PC-3 (cell line): Measurements from ENCODE around the gene PAGE2B.

Experiments
- EZH2 ChIP-seq: fragments of 300-600 bp; sonication (generic); IDR thresholded peaks from one replicate; pipeline ENCODE4 v1.6.1; 2017; ENCODE audit warnings: antibody characterized with exemption, mild to moderate bottlenecking, low read length; ENCODE audit not compliant: unreplicated experiment
- TF ChIP-seq, protein P1 (sequence below): fragments of 300-600 bp; sonication (generic); conservative IDR thresholded peaks from 2 replicates; pipeline ENCODE4 v1.5.1; 2017; ENCODE audit warnings: antibody characterized with exemption, low read depth, mild to moderate bottlenecking, low read length

DNA sequence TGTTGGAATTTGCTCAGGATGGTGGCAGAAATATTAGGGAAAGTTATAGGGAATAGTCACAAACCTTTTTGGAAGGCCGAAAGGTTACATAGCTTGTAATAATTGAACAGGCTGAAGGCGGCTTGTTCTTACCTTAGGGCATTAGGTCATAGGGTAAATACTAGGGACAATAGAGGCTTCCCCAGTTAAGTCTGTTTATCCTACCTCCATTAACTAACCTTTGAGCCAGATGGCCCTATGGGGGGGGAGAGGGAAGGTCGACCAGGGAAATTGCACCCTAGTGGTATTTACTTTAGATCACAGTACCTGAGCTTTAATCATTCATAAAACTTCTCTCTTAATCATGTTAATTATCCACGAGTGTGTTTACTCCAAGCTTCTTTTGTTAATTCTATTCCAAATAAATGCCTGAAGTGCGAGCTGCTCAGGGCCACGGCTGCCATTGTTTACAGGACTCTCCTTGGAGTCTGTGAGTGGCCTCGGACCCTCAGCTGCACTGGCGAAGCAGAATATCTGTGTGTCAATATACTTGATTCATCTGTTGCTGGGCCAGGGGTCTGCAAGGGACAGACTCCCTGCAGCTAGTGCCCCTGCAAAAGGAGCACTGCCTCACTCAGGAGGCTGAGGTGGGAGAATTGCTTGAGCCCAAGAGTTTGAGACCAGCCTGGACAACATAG is 36.9 kb downstream of the PAGE2B start:
- TF ChIP-seq, protein P1, sequence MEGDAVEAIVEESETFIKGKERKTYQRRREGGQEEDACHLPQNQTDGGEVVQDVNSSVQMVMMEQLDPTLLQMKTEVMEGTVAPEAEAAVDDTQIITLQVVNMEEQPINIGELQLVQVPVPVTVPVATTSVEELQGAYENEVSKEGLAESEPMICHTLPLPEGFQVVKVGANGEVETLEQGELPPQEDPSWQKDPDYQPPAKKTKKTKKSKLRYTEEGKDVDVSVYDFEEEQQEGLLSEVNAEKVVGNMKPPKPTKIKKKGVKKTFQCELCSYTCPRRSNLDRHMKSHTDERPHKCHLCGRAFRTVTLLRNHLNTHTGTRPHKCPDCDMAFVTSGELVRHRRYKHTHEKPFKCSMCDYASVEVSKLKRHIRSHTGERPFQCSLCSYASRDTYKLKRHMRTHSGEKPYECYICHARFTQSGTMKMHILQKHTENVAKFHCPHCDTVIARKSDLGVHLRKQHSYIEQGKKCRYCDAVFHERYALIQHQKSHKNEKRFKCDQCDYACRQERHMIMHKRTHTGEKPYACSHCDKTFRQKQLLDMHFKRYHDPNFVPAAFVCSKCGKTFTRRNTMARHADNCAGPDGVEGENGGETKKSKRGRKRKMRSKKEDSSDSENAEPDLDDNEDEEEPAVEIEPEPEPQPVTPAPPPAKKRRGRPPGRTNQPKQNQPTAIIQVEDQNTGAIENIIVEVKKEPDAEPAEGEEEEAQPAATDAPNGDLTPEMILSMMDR: no peak
- no peak for TF ChIP-seq EZH2
